H1 (cell line): Measurements from ENCODE around the gene SEPTIN5. TPM values are rescaled to one million over a fixed set of nuclear protein-coding genes. Genes with fewer than 3 reads are reported as not detected.
A peak's percentile ranks its signal among the peaks of the same experiment; 100 is the strongest.

Experiments used
- BCL11A ChIP-seq, 2 experiments: IDR thresholded peaks; one replicate each; pipeline ENCODE4 v1.6.1; 2011; ENCODE audit warnings: low read depth in 2 of 2, low read length in 2 of 2, mild to moderate bottlenecking in 2 of 2
- CBX5 ChIP-seq: fragments of 300-800, 300-1000 bp; sonication (generic); IDR thresholded peaks from 2 replicates; pipeline ENCODE4 v1.7.1; 2016; ENCODE audit warnings: antibody characterized with exemption, low read length, low read depth
- CBX8 ChIP-seq: fragments of 300-800, 300-1000 bp; sonication (generic); IDR thresholded peaks from 2 replicates; pipeline ENCODE4 v1.7.1; 2016; ENCODE audit warnings: low read depth, low read length, borderline replicate concordance
- CREB1 ChIP-seq: IDR thresholded peaks from 2 replicates; pipeline ENCODE4 v1.6.1; 2012; ENCODE audit warnings: inconsistent platforms
- EZH2 ChIP-seq: fragments of 200-600 bp; sonication (generic); IDR thresholded peaks from 2 replicates; pipeline ENCODE4 v1.7.1; 2012; ENCODE audit warnings: low read depth, mild to moderate bottlenecking, moderate library complexity, low read length, inconsistent platforms; ENCODE audit not compliant: severe bottlenecking
- GTF2F1 ChIP-seq: IDR thresholded peaks from 2 replicates; pipeline ENCODE4 v1.6.1; 2012; ENCODE audit warnings: low read depth, low read length, improper control_type of control experiment, borderline replicate concordance
- HDAC2 ChIP-seq, 2 experiments: fragments of 300-600 bp in 1 of 2; sonication (generic) in 1 of 2; IDR thresholded peaks; 2 replicates each; pipeline ENCODE4 v1.6.1; 2011 to 2012; ENCODE audit warnings: low read depth in 2 of 2, low read length in 2 of 2, mild to moderate bottlenecking in 2 of 2, moderate library complexity in 2 of 2, borderline replicate concordance in 1 of 2, inconsistent platforms in 1 of 2
- HDAC6 ChIP-seq: IDR thresholded peaks from one replicate; pipeline ENCODE4 v1.7.1; 2012; ENCODE audit warnings: low read depth, mild to moderate bottlenecking, inconsistent platforms, low read length, moderate library complexity
- JUND ChIP-seq: IDR thresholded peaks from 2 replicates; pipeline ENCODE4 v1.6.1; 2011; ENCODE audit warnings: mild to moderate bottlenecking, improper control_type of control experiment, low read length
- MAX ChIP-seq: IDR thresholded peaks from 2 replicates; pipeline ENCODE4 v1.6.1; 2012; ENCODE audit warnings: inconsistent platforms
- NANOG ChIP-seq: IDR thresholded peaks from 2 replicates; pipeline ENCODE4 v1.6.1; 2011; ENCODE audit warnings: low read length, low read depth, mild to moderate bottlenecking, inconsistent platforms; ENCODE audit not compliant: insufficient read depth, poor library complexity, severe bottlenecking
- NRF1 ChIP-seq: IDR thresholded peaks from 2 replicates; pipeline ENCODE4 v1.6.1; 2011; ENCODE audit warnings: mild to moderate bottlenecking, low read depth, low read length, improper control_type of control experiment
- POU5F1 ChIP-seq: IDR thresholded peaks from 2 replicates; pipeline ENCODE4 v1.6.1; 2011; ENCODE audit warnings: low read depth, mild to moderate bottlenecking, low read length, moderate library complexity
- RAD21 ChIP-seq, 2 experiments: IDR thresholded peaks in 1 of 2; conservative IDR thresholded peaks in 1 of 2; 2 replicates each; pipeline ENCODE4 v1.6.1; 2011; ENCODE audit warnings: low read depth in 2 of 2, low read length in 2 of 2, improper control_type of control experiment in 1 of 2, inconsistent platforms in 1 of 2, mild to moderate bottlenecking in 1 of 2, moderate library complexity in 1 of 2
- RBBP5 ChIP-seq: IDR thresholded peaks from 2 replicates; pipeline ENCODE4 v1.7.1; 2012; ENCODE audit warnings: low read depth, mild to moderate bottlenecking, inconsistent platforms, low read length, moderate library complexity, borderline replicate concordance
- RNF2 ChIP-seq: fragments of 200-900, 300-1000 bp; sonication (generic); IDR thresholded peaks from 2 replicates; pipeline ENCODE4 v1.7.1; 2016; ENCODE audit warnings: borderline replicate concordance, low read depth, mild to moderate bottlenecking, antibody characterized with exemption, low read length; ENCODE audit not compliant: poor library complexity, severe bottlenecking; ENCODE audit errors: missing control alignments
- RXRA ChIP-seq: IDR thresholded peaks from 2 replicates; pipeline ENCODE4 v1.6.1; 2011; ENCODE audit warnings: low read depth, mild to moderate bottlenecking, low read length, moderate library complexity; ENCODE audit not compliant: insufficient read depth
- SIN3A ChIP-seq, 2 experiments: IDR thresholded peaks in 1 of 2; conservative IDR thresholded peaks in 1 of 2; 2 replicates each; pipeline ENCODE4 v1.6.1; 2011 to 2012; ENCODE audit warnings: low read length in 2 of 2, improper control_type of control experiment in 1 of 2, low read depth in 1 of 2, mild to moderate bottlenecking in 1 of 2
- SP1 ChIP-seq: IDR thresholded peaks from 2 replicates; pipeline ENCODE4 v1.6.1; 2011; ENCODE audit warnings: low read depth, low read length
- SP2 ChIP-seq: IDR thresholded peaks from 2 replicates; pipeline ENCODE4 v1.6.1; 2012; ENCODE audit warnings: mild to moderate bottlenecking, low read length, inconsistent platforms
- SP4 ChIP-seq: IDR thresholded peaks from 2 replicates; pipeline ENCODE4 v1.6.1; 2012; ENCODE audit warnings: low read length, inconsistent platforms
- TAF1 ChIP-seq: IDR thresholded peaks from 2 replicates; pipeline ENCODE4 v1.6.1; 2011; ENCODE audit warnings: mild to moderate bottlenecking, low read depth, low read length
- TBP ChIP-seq: IDR thresholded peaks from 2 replicates; pipeline ENCODE4 v1.6.1; 2011; ENCODE audit warnings: low read depth, low read length, improper control_type of control experiment
- polyA plus RNA-seq, 7 experiments: library from polyadenylated mRNA; depleted of rRNA in 3 of 7; stranded (reverse) in 5 of 7; unstranded in 2 of 7; fragments of >200 nt in 5 of 7; fragments of 200-250 nt in 2 of 7; gene quantifications; 1 replicate in 5 of 7; 2 replicates in 1 of 7; 4 replicates in 1 of 7; pipeline versions ENCODE4 v1.2.1 to v1.2.3, GENCODE V29; 2011 to 2013; ENCODE audit warnings: missing spikeins in 2 of 7, mixed read lengths in 2 of 7
- total RNA-seq: library from RNA; stranded (reverse); fragmentation: NEBNext Ultra II Directional; extraction: Animal tissue kit (Norgen Biotek cat#: 25700); gene quantifications from 2 replicates; pipeline ENCODE4 v1.2.1, GENCODE V29; 2021

Gene SEPTIN5
- total and polyA plus RNA-seq, 2 of the 8 experiments (the other 6 are each of a cell fraction or from before 2014, with no cell fraction given): 6.0 to 8.6 TPM

- TF ChIP-seq CBX8 (no peak), GTF2F1 (no peak), TAF1 (no peak), NANOG (no peak), HDAC2 (IDR thresholded peaks at IDR 0.05; ENCODE audit: borderline replicate concordance in 1 of 2, low read depth in 2 of 2, low read length in 2 of 2) (0 out of 4 replicates have a peak, but pooled peaks of 1 of the 2 experiments have one; percentile 44), JUND (no peak), TBP (peak; percentile 22; the same call in 1 of the 2 replicates), RXRA (no peak), RAD21 (IDR thresholded peaks at IDR 0.05 in 1 of 2, conservative IDR thresholded peaks at IDR 0.05 in 1 of 2; ENCODE audit: low read depth in 2 of 2, low read length in 2 of 2) (peak; percentile 96 to 98), EZH2 (peak; percentile 47), CBX5 (no peak), RBBP5 (no peak), SP2 (no peak), MAX (peak; percentile 54; the same call in 1 of the 2 replicates), SP1 (no peak), POU5F1 (no peak), SP4 (no peak), RNF2 (no peak), HDAC6 (no peak), CREB1 (0 out of 2 replicates have a peak, but pooled peaks have one; percentile 37), BCL11A (IDR thresholded peaks at IDR 0.05; ENCODE audit: low read depth in 2 of 2, low read length in 2 of 2) (no peak), NRF1 (no peak), SIN3A (conservative IDR thresholded peaks at IDR 0.05 in 1 of 2, IDR thresholded peaks at IDR 0.05 in 1 of 2; ENCODE audit: low read depth in 1 of 2, low read length in 2 of 2) (peak; percentile 69 to 71; a peak in 1 of 4 replicates)
These were observed 16.5 kb downstream of the SEPTIN5 start (continued) for GRCh38 chr22:19730655-19731360.
